ENCODE measurements around the gene SIM2. TPM values are rescaled to one million over a fixed set of nuclear protein-coding genes. Genes with fewer than 3 reads are reported as not detected.

SIM2 gene
- total RNA-seq, 1 donor from 2014 or later: not detected

GRCh38 chr21:36700971-36701755 is 2.2 kb downstream of the SIM2 start:
- no peak for DNase-seq

- DNase-seq: no peak
These were observed 3.1 kb downstream of the SIM2 start for GRCh38 chr21:36701756-36702621.

DNA sequence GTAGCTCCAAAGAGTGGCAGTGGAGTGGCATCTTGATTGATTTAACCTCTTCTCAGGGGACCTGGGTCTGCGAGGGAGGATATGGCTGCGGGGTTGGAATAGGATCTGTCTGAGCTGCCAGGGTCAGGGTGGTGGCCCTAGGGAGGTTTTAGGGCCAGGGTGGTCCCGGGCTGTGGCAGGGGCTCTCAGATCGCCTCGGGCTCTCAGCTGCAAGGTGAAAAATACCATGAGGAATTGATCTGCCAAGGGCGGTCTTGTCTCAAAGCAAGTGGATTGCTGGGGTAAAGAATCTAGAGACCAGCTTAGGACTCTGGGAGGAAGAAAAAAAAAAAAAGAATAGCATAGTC is 3.7 kb downstream of the SIM2 start:
- no peak for DNase-seq

DNA sequence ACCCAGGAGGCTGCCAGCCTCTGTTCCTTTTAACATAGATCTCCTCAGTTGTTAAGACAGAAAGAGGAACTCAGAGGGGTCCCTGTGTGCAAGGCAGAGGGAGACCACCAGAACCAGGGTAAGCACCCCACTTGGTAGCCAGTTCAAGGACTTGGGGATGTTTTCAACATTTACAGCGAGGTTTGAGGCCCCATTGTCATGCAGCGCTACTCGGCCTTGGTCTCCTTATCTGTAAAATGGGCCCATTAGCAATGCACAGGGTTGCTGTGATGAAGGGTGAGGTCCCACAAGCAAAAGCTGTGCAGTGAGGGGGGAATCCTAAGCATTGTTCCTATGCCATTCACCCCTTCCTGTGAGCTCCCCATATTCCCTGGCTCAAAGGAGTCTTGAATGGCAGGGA is 4.2 kb downstream of the SIM2 start:
- DNase-seq: no peak

- DNase-seq: no peak
These were observed 4.8 kb downstream of the SIM2 start for GRCh38 chr21:36703626-36704280.

DNA sequence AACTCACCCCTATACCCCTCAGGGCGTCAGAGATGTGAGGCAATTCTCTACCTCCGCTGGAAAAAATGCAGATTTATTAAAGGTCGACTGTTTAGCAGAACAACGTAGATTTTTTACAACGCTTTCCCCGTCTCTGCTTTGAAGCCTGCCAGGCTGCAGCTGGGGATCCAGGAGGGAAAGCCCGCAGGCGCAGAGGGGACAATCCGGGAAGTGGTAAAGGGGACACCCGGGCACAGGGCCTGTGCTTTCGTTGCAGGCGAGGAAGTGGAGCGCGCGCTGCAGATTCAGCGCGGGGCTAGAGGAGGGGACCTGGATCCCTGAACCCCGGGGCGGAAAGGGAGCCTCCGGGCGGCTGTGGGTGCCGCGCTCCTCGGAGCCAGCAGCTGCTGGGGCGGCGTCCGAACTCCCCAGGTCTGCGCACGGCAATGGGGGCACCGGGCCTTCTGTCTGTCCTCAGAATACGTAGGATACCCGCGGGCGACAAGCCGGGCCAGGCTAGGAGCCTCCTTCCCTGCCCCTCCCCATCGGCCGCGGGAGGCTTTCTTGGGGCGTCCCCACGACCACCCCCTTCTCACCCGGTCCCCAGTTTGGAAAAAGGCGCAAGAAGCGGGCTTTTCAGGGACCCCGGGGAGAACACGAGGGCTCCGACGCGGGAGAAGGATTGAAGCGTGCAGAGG is 5.5 kb downstream of the SIM2 start:
- no peak for DNase-seq

GRCh38 chr21:36704958-36705678 is 6.2 kb downstream of the SIM2 start:
- no peak for DNase-seq

- no peak for DNase-seq
These were observed 7.0 kb downstream of the SIM2 start for GRCh38 chr21:36705679-36706481.

DNA sequence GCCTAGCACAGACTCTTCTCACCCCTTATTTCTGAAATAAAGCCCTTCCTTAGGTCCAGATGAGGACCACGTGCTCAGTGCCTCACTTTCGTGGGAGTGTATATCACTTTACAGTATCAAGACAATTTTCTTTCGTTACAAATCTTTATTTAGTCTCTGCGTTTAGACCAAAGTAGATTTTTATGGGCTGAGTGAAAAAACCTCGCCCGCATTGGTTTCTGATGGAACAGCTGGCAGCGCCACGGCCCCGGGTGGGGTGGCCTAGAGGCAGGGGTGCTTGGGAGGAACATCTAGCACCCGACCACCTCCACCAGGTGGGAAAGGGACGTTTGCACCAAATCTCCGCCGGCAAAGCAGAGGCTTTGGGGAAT is 7.6 kb downstream of the SIM2 start:
- DNase-seq: no peak

DNA sequence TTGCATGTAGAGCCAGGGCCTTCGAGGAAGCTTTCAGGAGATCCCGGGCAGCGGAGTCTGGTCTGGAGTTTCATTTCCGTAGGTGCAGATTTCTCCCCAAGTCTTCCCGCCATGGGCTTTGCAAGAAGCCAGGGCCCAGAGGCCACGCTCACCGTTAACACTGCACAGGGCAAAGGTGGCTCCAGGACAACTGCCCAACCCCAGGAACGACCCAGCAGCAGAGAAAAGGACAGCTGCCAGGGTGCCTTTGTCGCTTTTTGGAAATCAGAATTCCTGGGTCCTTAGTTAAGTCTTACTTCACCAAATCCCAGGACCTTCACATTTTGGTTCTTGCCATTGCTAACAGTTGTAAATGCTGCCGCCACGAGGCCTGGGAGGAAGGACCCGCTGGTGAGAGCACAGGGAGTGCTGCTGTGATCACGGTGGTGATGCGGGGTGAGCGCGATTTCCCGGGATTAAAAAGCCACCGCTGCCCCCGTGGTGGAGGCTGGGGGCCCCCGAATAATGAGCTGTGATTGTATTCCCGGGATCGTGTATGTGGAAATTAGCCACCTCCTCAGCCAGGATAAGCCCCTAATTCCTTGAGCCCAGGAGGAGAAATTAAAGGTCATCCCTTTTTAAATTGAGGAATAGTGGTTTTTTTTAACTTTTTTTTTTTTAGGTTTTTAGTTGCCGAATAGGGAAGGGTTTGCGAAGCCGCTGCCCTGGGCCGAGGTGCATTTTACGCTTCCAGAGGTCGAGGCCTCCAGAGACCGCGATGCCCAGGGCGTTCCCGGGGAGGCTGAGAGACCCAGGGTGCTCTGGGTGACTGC is 8.2 kb downstream of the SIM2 start:
- DNase-seq: no peak

GRCh38 chr21:36707763-36708285 is 8.9 kb downstream of the SIM2 start:
- DNase-seq: no peak

GRCh38 chr21:36708286-36709029 is 9.5 kb downstream of the SIM2 start:
- DNase-seq: no peak

DNA sequence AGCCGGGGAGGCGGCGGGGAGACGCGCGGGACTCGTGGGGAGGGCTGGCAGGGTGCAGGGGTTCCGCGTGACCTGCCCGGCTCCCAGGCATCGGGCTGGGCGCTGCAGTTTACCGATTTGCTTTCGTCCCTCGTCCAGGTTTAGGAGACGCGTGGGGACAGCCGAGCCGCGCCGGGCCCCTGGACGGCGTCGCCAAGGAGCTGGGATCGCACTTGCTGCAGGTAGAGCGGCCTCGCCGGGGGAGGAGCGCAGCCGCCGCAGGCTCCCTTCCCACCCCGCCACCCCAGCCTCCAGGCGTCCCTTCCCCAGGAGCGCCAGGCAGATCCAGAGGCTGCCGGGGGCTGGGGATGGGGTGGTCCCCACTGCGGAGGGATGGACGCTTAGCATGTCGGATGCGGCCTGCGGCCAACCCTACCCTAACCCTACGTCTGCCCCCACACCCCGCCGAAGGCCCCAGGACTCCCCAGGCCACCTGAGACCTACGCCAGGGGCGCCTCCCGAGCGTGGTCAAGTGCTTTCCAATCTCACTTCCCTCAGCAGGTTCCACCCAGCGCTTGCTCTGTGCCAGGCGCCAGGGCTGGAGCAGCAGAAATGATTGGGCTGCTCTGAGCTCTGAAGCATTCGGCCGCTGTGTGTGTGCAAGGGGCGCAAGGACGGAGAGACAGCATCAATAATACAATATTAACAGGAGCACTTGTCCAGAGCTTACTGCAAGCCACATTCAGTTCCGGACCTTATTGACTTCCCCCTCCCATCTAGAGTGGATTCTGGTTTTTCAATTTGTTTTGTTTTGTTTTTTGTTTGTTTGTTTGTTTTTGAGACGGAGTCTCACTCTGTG is 10.3 kb downstream of the SIM2 start:
- DNase-seq: no peak

GRCh38 chr21:36709868-36710728 is 11.2 kb downstream of the SIM2 start:
- no peak for DNase-seq

DNA sequence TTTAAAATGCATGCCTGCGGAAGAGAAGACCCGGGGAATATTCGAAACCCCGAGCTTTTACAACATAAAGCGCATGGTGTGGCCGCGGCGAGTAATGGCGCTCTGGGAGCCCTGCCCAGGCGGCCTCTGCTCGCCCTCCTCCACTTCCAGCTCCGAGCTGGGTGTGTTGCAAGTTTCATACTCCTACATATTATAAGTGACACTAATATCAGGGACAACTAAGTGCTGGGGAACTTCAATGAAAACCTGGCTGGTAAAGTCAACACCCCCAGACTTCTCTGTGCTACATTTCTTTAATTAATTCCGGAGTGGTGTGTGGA is 11.8 kb downstream of the SIM2 start:
- no peak for DNase-seq

DNA sequence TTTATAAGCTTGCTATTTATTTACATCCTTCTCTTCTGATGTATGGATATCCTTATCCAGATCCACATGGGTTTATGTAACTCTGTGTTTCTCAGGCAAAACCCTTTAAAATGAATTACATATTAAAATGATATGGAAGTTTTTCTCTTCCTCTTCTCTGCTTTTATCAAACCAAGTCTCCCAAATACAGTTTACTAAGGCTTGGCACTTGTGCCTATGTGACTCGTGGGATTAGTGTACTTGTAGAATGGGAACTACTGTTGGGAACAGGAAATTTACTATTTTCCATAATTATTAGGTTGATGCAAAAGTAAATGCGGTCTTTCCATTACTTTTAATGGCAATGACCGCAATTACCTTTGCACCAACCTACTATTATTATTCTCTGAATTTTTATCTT is 14.8 kb downstream of the SIM2 start:
- DNase-seq: no peak

- DNase-seq: no peak
These were observed 17.5 kb downstream of the SIM2 start for GRCh38 chr21:36716387-36716786.

Data from occipital lobe (tissue), 2 donors.